ENCODE results near the gene GPR156.

- no peak for TF ChIP-seq CTCF (IDR thresholded peaks at IDR 0.05)
- no peak for TF ChIP-seq POLR2A (IDR thresholded peaks at IDR 0.05)
- TF ChIP-seq EP300 (IDR thresholded peaks at IDR 0.05) = no peak
Measured at GRCh38 chr3:120142236-120142635, 142.8 kb downstream of the GPR156 start.

Data from tibial nerve (tissue), 4 donors.